ENCODE results near the gene TBC1D10B.
A peak's percentile ranks its signal among the peaks of the same experiment; 100 is the strongest.
"Not testable (repeated sequence)": the region's sequence is repeated elsewhere in the genome, so short reads cannot be mapped to it uniquely, and the experiment has no call there.

Gene TBC1D10B

GRCh38 chr16:30335028-30335597 lies 35.2 kb downstream of the TBC1D10B start:
- DNase-seq (ENCODE audit: low read depth in 2 of 2), result peak; percentile 66 to 72

GRCh38 chr16:30334473-30334989 lies 35.8 kb downstream of the TBC1D10B start:
- peak; percentile 66 to 80 for DNase-seq (ENCODE audit: low read depth in 2 of 2)

- DNase-seq (ENCODE audit: low read depth in 2 of 2), result not testable (repeated sequence)
Measured at GRCh38 chr16:30324220-30324619, 46.1 kb downstream of the TBC1D10B start.

GRCh38 chr16:30318647-30319046 lies 51.6 kb downstream of the TBC1D10B start:
- not testable (repeated sequence) for DNase-seq (ENCODE audit: low read depth in 2 of 2)

GRCh38 chr16:30310937-30311336 lies 59.4 kb downstream of the TBC1D10B start:
- not testable (repeated sequence) for DNase-seq (ENCODE audit: low read depth in 2 of 2)

- not testable (repeated sequence) for DNase-seq (ENCODE audit: low read depth in 2 of 2)
Measured at GRCh38 chr16:30309255-30309654, 61.0 kb downstream of the TBC1D10B start.

Measured in stimulated activated CD4-positive, alpha-beta T cell treated with anti-CD3 and anti-CD28 coated beads, Interleukin-12 subunit alpha, Interleukin-12 subunit beta, amount 100 ng/mL, for 24 hours (primary cell).